ENCODE measurements around the gene IPCEF1. TPM values are rescaled to one million over a fixed set of nuclear protein-coding genes. Genes with fewer than 3 reads are reported as not detected.

Gene IPCEF1
- total and polyA plus RNA-seq, 2 of the 8 experiments (the other 6 are each of a cell fraction or from before 2014, with no cell fraction given): 0.41 to 0.78 TPM

DNA sequence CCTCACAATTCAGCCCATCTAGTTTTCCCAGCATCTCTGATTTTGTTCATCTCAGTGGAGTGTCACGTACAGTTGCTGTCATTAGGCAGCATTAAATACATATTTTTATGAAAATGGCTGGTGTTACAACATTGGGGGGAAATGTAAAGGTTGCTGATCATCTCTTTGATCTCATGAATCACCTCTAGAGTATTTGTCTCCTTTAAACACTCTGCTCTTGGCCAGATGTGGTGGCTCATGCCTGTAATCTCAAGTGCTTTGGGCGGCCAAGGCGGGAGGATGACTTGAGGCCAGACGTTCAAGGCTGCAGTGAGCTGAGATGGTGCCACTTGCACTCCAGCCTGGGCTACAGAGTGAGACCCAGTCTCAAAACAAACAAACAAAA, 128.1 kb downstream of the IPCEF1 start (continued):
- TF ChIP-seq, protein P1, sequence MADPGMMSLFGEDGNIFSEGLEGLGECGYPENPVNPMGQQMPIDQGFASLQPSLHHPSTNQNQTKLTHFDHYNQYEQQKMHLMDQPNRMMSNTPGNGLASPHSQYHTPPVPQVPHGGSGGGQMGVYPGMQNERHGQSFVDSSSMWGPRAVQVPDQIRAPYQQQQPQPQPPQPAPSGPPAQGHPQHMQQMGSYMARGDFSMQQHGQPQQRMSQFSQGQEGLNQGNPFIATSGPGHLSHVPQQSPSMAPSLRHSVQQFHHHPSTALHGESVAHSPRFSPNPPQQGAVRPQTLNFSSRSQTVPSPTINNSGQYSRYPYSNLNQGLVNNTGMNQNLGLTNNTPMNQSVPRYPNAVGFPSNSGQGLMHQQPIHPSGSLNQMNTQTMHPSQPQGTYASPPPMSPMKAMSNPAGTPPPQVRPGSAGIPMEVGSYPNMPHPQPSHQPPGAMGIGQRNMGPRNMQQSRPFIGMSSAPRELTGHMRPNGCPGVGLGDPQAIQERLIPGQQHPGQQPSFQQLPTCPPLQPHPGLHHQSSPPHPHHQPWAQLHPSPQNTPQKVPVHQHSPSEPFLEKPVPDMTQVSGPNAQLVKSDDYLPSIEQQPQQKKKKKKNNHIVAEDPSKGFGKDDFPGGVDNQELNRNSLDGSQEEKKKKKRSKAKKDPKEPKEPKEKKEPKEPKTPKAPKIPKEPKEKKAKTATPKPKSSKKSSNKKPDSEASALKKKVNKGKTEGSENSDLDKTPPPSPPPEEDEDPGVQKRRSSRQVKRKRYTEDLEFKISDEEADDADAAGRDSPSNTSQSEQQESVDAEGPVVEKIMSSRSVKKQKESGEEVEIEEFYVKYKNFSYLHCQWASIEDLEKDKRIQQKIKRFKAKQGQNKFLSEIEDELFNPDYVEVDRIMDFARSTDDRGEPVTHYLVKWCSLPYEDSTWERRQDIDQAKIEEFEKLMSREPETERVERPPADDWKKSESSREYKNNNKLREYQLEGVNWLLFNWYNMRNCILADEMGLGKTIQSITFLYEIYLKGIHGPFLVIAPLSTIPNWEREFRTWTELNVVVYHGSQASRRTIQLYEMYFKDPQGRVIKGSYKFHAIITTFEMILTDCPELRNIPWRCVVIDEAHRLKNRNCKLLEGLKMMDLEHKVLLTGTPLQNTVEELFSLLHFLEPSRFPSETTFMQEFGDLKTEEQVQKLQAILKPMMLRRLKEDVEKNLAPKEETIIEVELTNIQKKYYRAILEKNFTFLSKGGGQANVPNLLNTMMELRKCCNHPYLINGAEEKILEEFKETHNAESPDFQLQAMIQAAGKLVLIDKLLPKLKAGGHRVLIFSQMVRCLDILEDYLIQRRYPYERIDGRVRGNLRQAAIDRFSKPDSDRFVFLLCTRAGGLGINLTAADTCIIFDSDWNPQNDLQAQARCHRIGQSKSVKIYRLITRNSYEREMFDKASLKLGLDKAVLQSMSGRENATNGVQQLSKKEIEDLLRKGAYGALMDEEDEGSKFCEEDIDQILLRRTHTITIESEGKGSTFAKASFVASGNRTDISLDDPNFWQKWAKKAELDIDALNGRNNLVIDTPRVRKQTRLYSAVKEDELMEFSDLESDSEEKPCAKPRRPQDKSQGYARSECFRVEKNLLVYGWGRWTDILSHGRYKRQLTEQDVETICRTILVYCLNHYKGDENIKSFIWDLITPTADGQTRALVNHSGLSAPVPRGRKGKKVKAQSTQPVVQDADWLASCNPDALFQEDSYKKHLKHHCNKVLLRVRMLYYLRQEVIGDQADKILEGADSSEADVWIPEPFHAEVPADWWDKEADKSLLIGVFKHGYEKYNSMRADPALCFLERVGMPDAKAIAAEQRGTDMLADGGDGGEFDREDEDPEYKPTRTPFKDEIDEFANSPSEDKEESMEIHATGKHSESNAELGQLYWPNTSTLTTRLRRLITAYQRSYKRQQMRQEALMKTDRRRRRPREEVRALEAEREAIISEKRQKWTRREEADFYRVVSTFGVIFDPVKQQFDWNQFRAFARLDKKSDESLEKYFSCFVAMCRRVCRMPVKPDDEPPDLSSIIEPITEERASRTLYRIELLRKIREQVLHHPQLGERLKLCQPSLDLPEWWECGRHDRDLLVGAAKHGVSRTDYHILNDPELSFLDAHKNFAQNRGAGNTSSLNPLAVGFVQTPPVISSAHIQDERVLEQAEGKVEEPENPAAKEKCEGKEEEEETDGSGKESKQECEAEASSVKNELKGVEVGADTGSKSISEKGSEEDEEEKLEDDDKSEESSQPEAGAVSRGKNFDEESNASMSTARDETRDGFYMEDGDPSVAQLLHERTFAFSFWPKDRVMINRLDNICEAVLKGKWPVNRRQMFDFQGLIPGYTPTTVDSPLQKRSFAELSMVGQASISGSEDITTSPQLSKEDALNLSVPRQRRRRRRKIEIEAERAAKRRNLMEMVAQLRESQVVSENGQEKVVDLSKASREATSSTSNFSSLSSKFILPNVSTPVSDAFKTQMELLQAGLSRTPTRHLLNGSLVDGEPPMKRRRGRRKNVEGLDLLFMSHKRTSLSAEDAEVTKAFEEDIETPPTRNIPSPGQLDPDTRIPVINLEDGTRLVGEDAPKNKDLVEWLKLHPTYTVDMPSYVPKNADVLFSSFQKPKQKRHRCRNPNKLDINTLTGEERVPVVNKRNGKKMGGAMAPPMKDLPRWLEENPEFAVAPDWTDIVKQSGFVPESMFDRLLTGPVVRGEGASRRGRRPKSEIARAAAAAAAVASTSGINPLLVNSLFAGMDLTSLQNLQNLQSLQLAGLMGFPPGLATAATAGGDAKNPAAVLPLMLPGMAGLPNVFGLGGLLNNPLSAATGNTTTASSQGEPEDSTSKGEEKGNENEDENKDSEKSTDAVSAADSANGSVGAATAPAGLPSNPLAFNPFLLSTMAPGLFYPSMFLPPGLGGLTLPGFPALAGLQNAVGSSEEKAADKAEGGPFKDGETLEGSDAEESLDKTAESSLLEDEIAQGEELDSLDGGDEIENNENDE (IDR thresholded peaks at IDR 0.05; ENCODE audit: insufficient replicate concordance, low read length): no peak
- TF ChIP-seq SIN3A (conservative IDR thresholded peaks at IDR 0.05 in 1 of 2, IDR thresholded peaks at IDR 0.05 in 1 of 2; ENCODE audit: low read depth in 1 of 2, low read length in 2 of 2) (no peak), EP300 (IDR thresholded peaks at IDR 0.05; ENCODE audit: borderline replicate concordance in 1 of 2, low read depth in 2 of 2, low read length in 2 of 2) (no peak), KDM1A (IDR thresholded peaks at IDR 0.05; ENCODE audit: borderline replicate concordance, low read length) (no peak), CHD2 (IDR thresholded peaks at IDR 0.05; ENCODE audit: low read length) (no peak), YY1 (IDR thresholded peaks at IDR 0.05; ENCODE audit: low read depth, low read length) (no peak), TBP (IDR thresholded peaks at IDR 0.05; ENCODE audit: low read depth, low read length) (no peak), NANOG (IDR thresholded peaks at IDR 0.05; ENCODE audit: insufficient read depth, low read depth, low read length, poor library complexity, severe bottlenecking) (no peak), RFX5 (IDR thresholded peaks at IDR 0.05; ENCODE audit: borderline replicate concordance, low read depth, low read length) (no peak)
- TF ChIP-seq, protein P2, sequence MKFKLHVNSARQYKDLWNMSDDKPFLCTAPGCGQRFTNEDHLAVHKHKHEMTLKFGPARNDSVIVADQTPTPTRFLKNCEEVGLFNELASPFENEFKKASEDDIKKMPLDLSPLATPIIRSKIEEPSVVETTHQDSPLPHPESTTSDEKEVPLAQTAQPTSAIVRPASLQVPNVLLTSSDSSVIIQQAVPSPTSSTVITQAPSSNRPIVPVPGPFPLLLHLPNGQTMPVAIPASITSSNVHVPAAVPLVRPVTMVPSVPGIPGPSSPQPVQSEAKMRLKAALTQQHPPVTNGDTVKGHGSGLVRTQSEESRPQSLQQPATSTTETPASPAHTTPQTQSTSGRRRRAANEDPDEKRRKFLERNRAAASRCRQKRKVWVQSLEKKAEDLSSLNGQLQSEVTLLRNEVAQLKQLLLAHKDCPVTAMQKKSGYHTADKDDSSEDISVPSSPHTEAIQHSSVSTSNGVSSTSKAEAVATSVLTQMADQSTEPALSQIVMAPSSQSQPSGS (IDR thresholded peaks at IDR 0.05; ENCODE audit: low read length): no peak
